ENCODE measurements around the gene ZNF605.

The ZNF605 gene

DNA sequence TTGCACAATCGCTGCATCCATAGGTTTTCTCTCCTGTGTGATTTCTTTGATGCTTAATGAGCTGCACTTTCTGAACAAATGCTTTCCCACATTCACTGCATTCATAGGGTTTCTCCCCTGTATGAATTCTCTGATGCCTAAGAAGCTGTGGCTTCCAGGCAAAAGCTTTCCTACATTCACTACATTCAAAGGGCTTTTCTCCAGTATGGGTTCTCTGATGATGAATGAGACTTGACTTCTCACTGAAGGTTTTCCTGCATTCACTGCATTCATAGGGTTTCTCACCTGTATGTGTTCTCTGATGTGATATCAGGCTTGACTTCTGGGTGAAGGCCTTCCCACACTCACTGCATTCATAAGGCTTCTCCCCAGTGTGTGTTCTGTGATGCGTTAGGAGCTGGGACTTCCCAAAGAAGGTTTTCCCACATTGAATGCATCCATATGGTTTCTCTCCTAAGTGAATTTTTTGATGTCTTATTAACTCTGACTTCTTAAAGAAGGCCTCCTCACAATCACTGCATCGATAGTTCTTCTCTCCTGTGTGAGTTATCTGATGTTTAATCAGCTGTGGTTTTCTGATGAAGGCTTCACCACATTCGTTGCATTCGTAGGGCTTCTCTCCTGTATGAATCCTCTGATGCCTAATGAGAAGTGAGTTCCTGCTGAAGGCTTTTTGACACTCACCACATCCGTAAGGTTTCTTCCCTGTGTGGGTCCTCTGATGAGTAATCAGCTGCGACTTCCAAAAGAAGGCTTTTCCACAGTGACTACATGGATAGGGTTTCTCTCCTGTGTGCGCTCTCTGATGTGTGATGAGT, 30.3 kb downstream of the ZNF605 start:
- TF ChIP-seq FOXP2 (optimal IDR thresholded peaks at IDR 0.05; ENCODE audit: borderline replicate concordance, extremely low read depth, extremely low read length, insufficient read depth): no peak
- TF ChIP-seq SIN3A (IDR thresholded peaks at IDR 0.05; ENCODE audit: borderline replicate concordance, insufficient read depth, low read length): no peak
- TF ChIP-seq, protein P1, sequence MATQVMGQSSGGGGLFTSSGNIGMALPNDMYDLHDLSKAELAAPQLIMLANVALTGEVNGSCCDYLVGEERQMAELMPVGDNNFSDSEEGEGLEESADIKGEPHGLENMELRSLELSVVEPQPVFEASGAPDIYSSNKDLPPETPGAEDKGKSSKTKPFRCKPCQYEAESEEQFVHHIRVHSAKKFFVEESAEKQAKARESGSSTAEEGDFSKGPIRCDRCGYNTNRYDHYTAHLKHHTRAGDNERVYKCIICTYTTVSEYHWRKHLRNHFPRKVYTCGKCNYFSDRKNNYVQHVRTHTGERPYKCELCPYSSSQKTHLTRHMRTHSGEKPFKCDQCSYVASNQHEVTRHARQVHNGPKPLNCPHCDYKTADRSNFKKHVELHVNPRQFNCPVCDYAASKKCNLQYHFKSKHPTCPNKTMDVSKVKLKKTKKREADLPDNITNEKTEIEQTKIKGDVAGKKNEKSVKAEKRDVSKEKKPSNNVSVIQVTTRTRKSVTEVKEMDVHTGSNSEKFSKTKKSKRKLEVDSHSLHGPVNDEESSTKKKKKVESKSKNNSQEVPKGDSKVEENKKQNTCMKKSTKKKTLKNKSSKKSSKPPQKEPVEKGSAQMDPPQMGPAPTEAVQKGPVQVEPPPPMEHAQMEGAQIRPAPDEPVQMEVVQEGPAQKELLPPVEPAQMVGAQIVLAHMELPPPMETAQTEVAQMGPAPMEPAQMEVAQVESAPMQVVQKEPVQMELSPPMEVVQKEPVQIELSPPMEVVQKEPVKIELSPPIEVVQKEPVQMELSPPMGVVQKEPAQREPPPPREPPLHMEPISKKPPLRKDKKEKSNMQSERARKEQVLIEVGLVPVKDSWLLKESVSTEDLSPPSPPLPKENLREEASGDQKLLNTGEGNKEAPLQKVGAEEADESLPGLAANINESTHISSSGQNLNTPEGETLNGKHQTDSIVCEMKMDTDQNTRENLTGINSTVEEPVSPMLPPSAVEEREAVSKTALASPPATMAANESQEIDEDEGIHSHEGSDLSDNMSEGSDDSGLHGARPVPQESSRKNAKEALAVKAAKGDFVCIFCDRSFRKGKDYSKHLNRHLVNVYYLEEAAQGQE (IDR thresholded peaks at IDR 0.05; ENCODE audit: insufficient read depth in 1 of 2, low read depth in 2 of 2, low read length in 2 of 2): no peak
- TF ChIP-seq POLR2AphosphoS5 (IDR thresholded peaks at IDR 0.05; ENCODE audit: low read depth, low read length): no peak
- TF ChIP-seq TAF1 (IDR thresholded peaks at IDR 0.05; ENCODE audit: borderline replicate concordance, insufficient read depth, low read length): no peak

DNA sequence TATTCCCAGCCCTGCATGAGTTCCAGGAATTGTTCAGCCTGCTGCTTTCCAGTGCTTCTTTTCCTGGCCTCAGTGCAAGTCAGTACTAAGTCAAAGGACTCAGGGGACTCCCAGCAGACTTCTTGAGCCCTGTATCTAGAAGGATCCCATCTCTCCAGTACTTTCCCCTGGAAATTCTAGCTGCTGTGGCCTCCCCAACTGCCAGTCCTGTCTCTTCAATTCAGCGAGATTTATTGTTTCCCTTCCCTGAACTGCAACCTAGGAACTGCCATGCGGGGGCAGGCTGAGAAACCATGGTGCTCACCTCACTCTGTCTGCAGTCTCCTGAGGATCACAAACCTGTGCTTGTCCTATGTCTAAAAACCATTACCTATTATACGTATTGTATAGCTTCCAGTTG, 31.8 kb downstream of the ZNF605 start:
- no peak for TF ChIP-seq SIN3A (IDR thresholded peaks at IDR 0.05; ENCODE audit: borderline replicate concordance, insufficient read depth, low read length)

DNA sequence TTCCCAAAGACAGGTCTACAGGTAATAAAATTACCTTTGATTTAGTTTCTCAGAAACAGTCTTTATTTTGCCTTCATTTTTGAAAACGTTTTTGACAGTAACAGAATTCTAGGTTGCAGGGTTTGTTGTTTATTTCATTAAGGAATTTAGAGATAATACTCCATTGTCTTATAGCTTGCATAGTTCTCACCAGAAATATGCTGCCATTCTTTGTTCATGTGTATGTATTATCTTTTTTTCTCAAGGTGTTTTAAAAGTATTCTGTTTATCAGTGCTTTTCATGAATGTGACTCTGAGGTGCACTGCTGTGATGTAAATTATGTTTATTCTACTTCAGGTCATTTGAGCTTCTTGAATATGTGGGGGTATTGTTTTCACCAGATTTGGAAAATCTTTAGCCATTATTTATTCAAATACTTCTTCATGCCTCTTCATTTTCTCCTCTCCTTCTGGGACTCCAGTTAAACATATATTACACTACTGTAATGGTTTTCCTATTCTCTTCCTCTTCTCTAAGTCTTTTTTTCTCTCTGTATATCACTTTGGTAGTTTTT, 32.7 kb downstream of the ZNF605 start:
- TF ChIP-seq TAF1 (IDR thresholded peaks at IDR 0.05; ENCODE audit: borderline replicate concordance, insufficient read depth, low read length): no peak
- TF ChIP-seq SIN3A (IDR thresholded peaks at IDR 0.05; ENCODE audit: borderline replicate concordance, insufficient read depth, low read length): no peak
- no peak for TF ChIP-seq POLR2AphosphoS5 (IDR thresholded peaks at IDR 0.05; ENCODE audit: low read depth, low read length)
- TF ChIP-seq, protein P1 (IDR thresholded peaks at IDR 0.05; ENCODE audit: insufficient read depth in 1 of 2, low read depth in 2 of 2, low read length in 2 of 2): no peak
- no peak for TF ChIP-seq FOXP2 (optimal IDR thresholded peaks at IDR 0.05; ENCODE audit: borderline replicate concordance, extremely low read depth, extremely low read length, insufficient read depth)

DNA sequence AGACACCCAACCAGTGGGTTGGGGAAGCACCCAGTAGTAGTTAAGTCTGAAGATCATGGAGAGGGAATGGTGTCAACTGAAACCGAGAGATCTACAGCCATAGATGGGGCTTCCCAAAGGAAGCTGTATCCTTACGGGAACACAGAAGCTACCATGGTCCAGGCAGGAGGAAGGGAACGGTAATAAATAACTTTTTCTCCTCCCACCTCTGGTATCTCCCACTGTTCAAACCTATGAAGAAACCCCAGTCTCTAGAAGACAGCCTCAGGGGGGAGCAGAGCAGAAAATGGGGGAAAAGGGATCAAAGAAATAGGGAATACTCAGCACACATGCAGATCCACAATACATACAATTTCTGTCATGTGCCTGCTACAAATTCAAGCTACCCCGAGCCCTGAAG, 33.4 kb downstream of the ZNF605 start:
- TF ChIP-seq FOXP2 (optimal IDR thresholded peaks at IDR 0.05; ENCODE audit: borderline replicate concordance, extremely low read depth, extremely low read length, insufficient read depth) (no peak), SIN3A (IDR thresholded peaks at IDR 0.05; ENCODE audit: borderline replicate concordance, insufficient read depth, low read length) (no peak), POLR2AphosphoS5 (IDR thresholded peaks at IDR 0.05; ENCODE audit: low read depth, low read length) (no peak), TAF1 (IDR thresholded peaks at IDR 0.05; ENCODE audit: borderline replicate concordance, insufficient read depth, low read length) (no peak)
- TF ChIP-seq, protein P1 (IDR thresholded peaks at IDR 0.05; ENCODE audit: insufficient read depth in 1 of 2, low read depth in 2 of 2, low read length in 2 of 2): no peak

DNA sequence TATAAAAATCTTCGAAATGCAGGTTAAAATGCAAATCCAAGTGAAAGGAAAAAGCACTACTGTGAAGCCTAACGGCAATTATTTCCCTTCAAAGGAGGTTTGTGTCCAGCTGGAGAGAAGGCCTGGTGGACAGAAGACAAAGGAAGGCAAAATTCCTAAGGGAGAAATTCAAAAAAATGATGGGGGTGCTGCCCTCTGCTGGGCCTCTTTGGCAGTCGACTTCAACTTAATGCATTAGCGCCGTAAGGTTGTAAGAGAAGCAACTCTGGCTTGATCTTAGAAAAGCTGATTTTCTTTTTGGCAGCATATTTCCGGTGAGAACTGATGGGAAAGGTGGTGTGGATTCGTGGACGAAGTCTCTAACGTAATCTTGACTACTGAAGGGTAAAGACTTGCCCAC, 34.4 kb downstream of the ZNF605 start:
- TF ChIP-seq TAF1 (IDR thresholded peaks at IDR 0.05; ENCODE audit: borderline replicate concordance, insufficient read depth, low read length) (no peak), SIN3A (IDR thresholded peaks at IDR 0.05; ENCODE audit: borderline replicate concordance, insufficient read depth, low read length) (no peak), POLR2AphosphoS5 (IDR thresholded peaks at IDR 0.05; ENCODE audit: low read depth, low read length) (no peak), FOXP2 (optimal IDR thresholded peaks at IDR 0.05; ENCODE audit: borderline replicate concordance, extremely low read depth, extremely low read length, insufficient read depth) (no peak)
- TF ChIP-seq, protein P1 (IDR thresholded peaks at IDR 0.05; ENCODE audit: insufficient read depth in 1 of 2, low read depth in 2 of 2, low read length in 2 of 2): no peak

Data from PFSK-1 (cell line).